Measurements from ENCODE around the gene VEPH1. TPM values are rescaled to one million over a fixed set of nuclear protein-coding genes. Genes with fewer than 3 reads are reported as not detected.

The VEPH1 gene
- total and polyA plus RNA-seq, 12 donors = 0.07 to 0.85 (median 0.56) TPM; not detected in 5

DNA sequence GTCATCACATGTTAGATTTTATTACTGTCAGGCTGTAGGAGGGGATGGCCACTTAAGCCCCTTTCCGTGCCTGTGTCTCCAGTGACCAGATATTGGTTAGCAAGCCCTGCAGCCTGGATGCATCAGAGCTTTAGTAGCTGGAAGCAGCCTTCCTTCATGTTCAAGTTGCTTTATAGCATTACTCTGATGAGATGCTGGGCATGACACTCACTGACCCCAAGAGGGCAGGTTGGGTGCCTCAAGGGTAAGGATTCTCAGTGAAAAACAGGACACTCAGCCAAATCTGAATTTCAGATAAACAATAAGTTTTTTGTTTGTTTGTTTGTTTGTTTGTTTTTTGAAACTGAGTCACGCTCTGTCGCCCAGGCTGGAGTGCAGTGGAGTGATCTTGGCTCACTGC, 135.0 kb downstream of the VEPH1 start:
- no peak for DNase-seq
- TF ChIP-seq, protein P1, sequence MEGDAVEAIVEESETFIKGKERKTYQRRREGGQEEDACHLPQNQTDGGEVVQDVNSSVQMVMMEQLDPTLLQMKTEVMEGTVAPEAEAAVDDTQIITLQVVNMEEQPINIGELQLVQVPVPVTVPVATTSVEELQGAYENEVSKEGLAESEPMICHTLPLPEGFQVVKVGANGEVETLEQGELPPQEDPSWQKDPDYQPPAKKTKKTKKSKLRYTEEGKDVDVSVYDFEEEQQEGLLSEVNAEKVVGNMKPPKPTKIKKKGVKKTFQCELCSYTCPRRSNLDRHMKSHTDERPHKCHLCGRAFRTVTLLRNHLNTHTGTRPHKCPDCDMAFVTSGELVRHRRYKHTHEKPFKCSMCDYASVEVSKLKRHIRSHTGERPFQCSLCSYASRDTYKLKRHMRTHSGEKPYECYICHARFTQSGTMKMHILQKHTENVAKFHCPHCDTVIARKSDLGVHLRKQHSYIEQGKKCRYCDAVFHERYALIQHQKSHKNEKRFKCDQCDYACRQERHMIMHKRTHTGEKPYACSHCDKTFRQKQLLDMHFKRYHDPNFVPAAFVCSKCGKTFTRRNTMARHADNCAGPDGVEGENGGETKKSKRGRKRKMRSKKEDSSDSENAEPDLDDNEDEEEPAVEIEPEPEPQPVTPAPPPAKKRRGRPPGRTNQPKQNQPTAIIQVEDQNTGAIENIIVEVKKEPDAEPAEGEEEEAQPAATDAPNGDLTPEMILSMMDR (IDR thresholded peaks at IDR 0.05) = no peak

DNA sequence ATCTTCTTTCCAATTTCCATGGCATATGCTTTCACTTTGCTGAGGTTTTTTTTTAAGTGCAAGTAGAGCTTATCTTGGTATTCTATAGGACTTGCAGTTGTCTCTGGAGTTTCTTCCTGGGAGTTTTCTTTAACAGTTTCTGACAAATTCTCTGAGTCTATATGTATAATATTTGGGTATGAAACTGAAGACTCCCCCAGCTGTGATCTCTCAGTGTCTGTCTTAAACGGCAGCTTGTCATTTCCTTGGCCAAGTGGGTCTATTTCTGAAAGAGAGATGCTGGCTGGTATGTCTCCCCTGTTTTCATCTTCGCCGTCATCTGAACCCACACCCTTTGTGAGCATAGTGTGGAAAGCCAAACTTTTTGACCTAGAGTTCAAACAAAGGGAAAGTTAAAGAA, 139.8 kb downstream of the VEPH1 start:
- H3K4me1 ChIP-seq = peaks cover 0 to 4% (median 0%) of the 10 kb centered on the region in 9 donors
- no peaks in the 10 kb centered on the region for H3K9me3 ChIP-seq
- H3K36me3 ChIP-seq = no peaks in the 10 kb centered on the region
- 65 to 66% methylated on average over 3 of the region's 3 CpGs for WGBS, 2 donors
- TF ChIP-seq, protein P1 (IDR thresholded peaks at IDR 0.05) = no peak
- H3K4me3 ChIP-seq = no peak overlapping the region
- no peak overlapping the region for H3K27ac ChIP-seq
- DNase-seq = no peak
- no peaks in the 10 kb centered on the region for H3K27me3 ChIP-seq
- no peak for ATAC-seq
- intact Hi-C loops (cut with DNase I) = no loop called here

More for the DNA sequence above, 135.0 kb downstream of the VEPH1 start:
- WGBS, 2 donors = 87 to 95% methylated on average over 3 of the region's 3 CpGs
- H3K36me3 ChIP-seq = no peaks in the 10 kb centered on the region
- H3K9me3 ChIP-seq = no peaks in the 10 kb centered on the region
- H3K4me3 ChIP-seq = no peak overlapping the region
- H3K27me3 ChIP-seq = no peaks in the 10 kb centered on the region
- no peak for ATAC-seq
- intact Hi-C loops (cut with DNase I) = loop anchor here in 1 of 10 donors (5.0 kb wide), 1 partner anchor 549 kb away; no protein-coding TSS in a partner anchor
- peaks cover 0 to 13% (median 6%) of the 10 kb centered on the region in 9 donors for H3K4me1 ChIP-seq
- no peak overlapping the region for H3K27ac ChIP-seq

DNA sequence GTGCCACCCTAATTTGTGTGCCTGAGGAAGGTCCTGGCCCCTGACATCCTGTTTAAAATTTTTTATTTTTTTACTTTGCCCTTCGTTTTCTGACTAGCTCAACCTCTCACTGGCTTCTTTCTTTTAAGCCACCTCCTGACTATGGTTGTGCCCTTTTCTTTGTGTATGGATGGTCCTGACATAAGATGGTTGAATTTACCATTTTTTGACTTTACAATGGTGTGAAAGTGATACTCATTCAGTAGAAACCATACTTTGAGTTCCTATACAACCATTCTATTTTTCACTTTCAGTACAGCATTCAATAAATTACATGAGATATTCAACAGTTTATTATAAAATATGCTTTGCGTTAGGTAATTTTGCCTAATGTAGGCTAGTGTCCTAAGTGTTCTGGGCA, 140.9 kb downstream of the VEPH1 start:
- H3K27me3 ChIP-seq = no peaks in the 10 kb centered on the region
- WGBS, 2 donors = 78 to 83% methylated on average over 2 of the region's 2 CpGs
- no peak for DNase-seq
- intact Hi-C loops (cut with DNase I) = no loop called here
- H3K4me1 ChIP-seq = peaks cover 0 to 4% (median 0%) of the 10 kb centered on the region in 9 donors
- TF ChIP-seq, protein P1 (IDR thresholded peaks at IDR 0.05) = no peak
- ATAC-seq = no peak
- H3K4me3 ChIP-seq = no peak overlapping the region
- no peaks in the 10 kb centered on the region for H3K9me3 ChIP-seq
- H3K27ac ChIP-seq = no peak overlapping the region
- no peaks in the 10 kb centered on the region for H3K36me3 ChIP-seq

DNA sequence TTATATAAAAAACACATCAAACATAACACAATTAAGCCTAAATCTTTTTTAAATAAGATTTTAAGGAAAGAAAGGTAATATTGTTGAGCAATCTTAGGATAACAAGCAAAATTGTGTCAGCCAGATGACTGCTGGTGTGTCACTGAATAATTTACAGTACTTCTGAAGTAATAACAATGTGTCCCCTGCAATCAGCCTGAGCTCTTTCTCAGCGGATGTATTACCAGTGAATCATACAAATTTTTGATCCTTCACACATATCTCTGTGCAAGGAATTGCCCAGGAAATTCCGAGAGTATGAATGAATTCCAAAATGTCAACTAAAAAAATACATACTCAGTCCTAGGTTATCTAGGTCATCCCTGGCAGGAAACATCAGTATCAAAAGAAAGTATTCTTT, 143.2 kb downstream of the VEPH1 start:
- peaks cover 0 to 3% (median 0%) of the 10 kb centered on the region in 7 donors for H3K27me3 ChIP-seq
- H3K36me3 ChIP-seq = no peaks in the 10 kb centered on the region
- no peak overlapping the region for H3K4me3 ChIP-seq
- TF ChIP-seq, protein P1 (IDR thresholded peaks at IDR 0.05) = no peak
- peak in 1 of 8 donors; percentile 61 for ATAC-seq
- peaks cover 0 to 4% (median 0%) of the 10 kb centered on the region in 9 donors for H3K4me1 ChIP-seq
- DNase-seq = no peak
- 46 to 55% methylated on average over 2 of the region's 2 CpGs for WGBS, 2 donors
- H3K27ac ChIP-seq = no peak overlapping the region
- no peaks in the 10 kb centered on the region for H3K9me3 ChIP-seq
- intact Hi-C loops (cut with DNase I) = no loop called here
